ENCODE data around the gene CORO2B. TPM values are rescaled to one million over a fixed set of nuclear protein-coding genes. Genes with fewer than 3 reads are reported as not detected.

Gene CORO2B
- total and polyA plus RNA-seq, 2 of the 13 experiments (the other 11 are each of a cell fraction or from before 2014, with no cell fraction given) = 0.35 to 0.63 TPM

- TF ChIP-seq ARID4A (CRISPR knock-in tag; IDR thresholded peaks at IDR 0.05; ENCODE audit: borderline replicate concordance) = no peak
- TF ChIP-seq BORCS8-MEF2B (CRISPR knock-in tag; IDR thresholded peaks at IDR 0.05) = no peak
- TF ChIP-seq ZFP36 (IDR thresholded peaks at IDR 0.05; ENCODE audit: borderline replicate concordance, low read depth, low read length, partially characterized antibody) = no peak
- TF ChIP-seq ELF3 (CRISPR knock-in tag; IDR thresholded peaks at IDR 0.05) = no peak
These were observed 53.3 kb downstream of the CORO2B start (continued) for GRCh38 chr15:68632101-68632500.

GRCh38 chr15:68633231-68634121, 54.7 kb downstream of the CORO2B start:
- CTCF ChIA-PET (ENCODE audit: low intra/inter-chr PET ratio, low total read pairs) = no interaction called here
- in situ Hi-C loops (cut with HindIII; ENCODE audit: extremely low pct_ligation_motif_present, low pct_unique_long_range_greater_than_20kb) (no loop called here), intact Hi-C loops (cut with micrococcal nuclease; ENCODE audit: unreplicated experiment) (no loop called here)
- no peaks in the 10 kb centered on the region for H3K36me3 ChIP-seq (replicated peaks in 1 of 2; ENCODE audit: control insufficient read depth in 1 of 2, insufficient read depth in 2 of 2, low read length in 2 of 2)
- POLR2A ChIA-PET = no interaction called here
- no peaks in the 10 kb centered on the region for H3K9me3 ChIP-seq (ENCODE audit: low read length)
- H4K20me1 ChIP-seq (ENCODE audit: insufficient read depth, low read length) = no peaks in the 10 kb centered on the region
- H3K4me2 ChIP-seq (ENCODE audit: low read depth, low read length) = no peak overlapping the region
- WGBS (ENCODE audit: low lambda C conversion rate) = 55% methylated on average over 5 of the region's 10 CpGs
- H2AFZ ChIP-seq (ENCODE audit: low read length) = no peak overlapping the region
- no peak overlapping the region for H3K4me3 ChIP-seq (replicated peaks in 1 of 3; ENCODE audit: insufficient read depth in 1 of 3, low read depth in 2 of 3, low read length in 3 of 3)
- H3K27ac ChIP-seq (ENCODE audit: extremely low read length, insufficient read depth, low read length) = no peak overlapping the region
- BruUV-seq (replicated peaks) = no TSS peak
- ATAC-seq = no peak
- H3K27me3 ChIP-seq (ENCODE audit: control insufficient read depth in 1 of 2, insufficient read depth in 2 of 2, low read length in 2 of 2) = peaks cover 0 to 4% of the 10 kb centered on the region in 2 experiments; a peak in 2 of 5 replicates
- DNase-seq (ENCODE audit: low spot score) = no peak
- H3K4me1 ChIP-seq (ENCODE audit: insufficient read depth, low read length) = peaks cover 14% of the 10 kb centered on the region
- no peak overlapping the region for H3K9ac ChIP-seq (ENCODE audit: insufficient read depth, low read depth, low read length)
- H3K79me2 ChIP-seq (ENCODE audit: insufficient read depth, low read length) = no peaks in the 10 kb centered on the region
- no peak for FAIRE-seq
- no peak for TF ChIP-seq NFYC (CRISPR knock-in tag; IDR thresholded peaks at IDR 0.05)
- TF ChIP-seq SOX5 (CRISPR knock-in tag; IDR thresholded peaks at IDR 0.05; ENCODE audit: borderline replicate concordance) = no peak
- no peak for TF ChIP-seq BRF2 (CRISPR knock-in tag; IDR thresholded peaks at IDR 0.05)
- TF ChIP-seq ZNF609 (CRISPR knock-in tag; IDR thresholded peaks at IDR 0.05; ENCODE audit: borderline replicate concordance) = no peak
- TF ChIP-seq U2AF1 (optimal IDR thresholded peaks at IDR 0.05; ENCODE audit: low read depth, low read length) = no peak
- no peak for TF ChIP-seq ARNT2 (CRISPR knock-in tag; IDR thresholded peaks at IDR 0.05; ENCODE audit: low read depth)

Measured in HepG2 (cell line).